Measurements from ENCODE around the gene PARM1.

The PARM1 gene

GRCh38 chr4:74942918-74943253, 10.0 kb downstream of the PARM1 start:
- DNase-seq, result no peak

GRCh38 chr4:74944354-74944793, 11.5 kb downstream of the PARM1 start:
- peak; percentile 72 for DNase-seq

- DNase-seq, result no peak
Observed at GRCh38 chr4:74946196-74946595, 13.3 kb downstream of the PARM1 start.

DNA sequence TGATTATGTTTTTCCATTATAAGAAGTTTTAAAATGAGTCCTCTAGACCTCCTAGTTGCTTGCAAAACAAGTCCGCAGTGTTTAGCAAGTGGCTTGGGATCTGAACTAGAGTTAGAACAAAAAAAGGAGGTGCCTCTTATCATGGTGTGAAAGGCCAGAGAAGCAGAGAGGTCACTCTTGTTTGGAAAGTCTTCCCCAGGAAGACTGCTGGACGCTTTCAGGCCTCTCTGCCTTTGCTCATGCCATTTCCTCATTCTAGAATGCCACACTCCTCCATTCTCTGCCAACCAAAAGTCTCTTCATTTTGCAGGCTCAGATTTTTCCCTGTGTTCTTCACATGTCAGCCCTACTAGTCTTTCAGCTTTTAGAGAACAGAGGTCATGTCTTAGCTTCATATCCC, 14.9 kb downstream of the PARM1 start:
- DNase-seq, result no peak

GRCh38 chr4:74948236-74948635, 15.3 kb downstream of the PARM1 start:
- DNase-seq, result no peak

DNA sequence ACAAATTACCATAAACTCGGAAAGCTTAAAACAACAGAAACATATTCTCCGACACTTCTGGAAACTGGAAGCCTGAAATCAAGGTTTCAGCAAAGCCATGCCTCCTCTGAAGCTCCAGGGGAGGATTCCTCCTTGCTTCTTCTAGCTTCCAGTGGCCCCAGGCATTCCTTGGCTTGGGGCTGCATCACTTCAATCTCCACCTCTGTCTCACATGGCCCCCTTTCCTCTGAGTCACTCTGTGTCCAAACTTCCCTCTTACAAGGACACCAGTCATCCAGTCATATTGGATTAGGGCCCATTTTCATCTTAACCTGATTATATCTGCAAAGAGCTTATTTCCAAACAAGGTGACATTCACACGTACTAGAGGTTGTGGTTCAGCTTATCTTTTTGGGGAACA, 17.3 kb downstream of the PARM1 start:
- DNase-seq, result no peak

- no peak for DNase-seq
Observed at GRCh38 chr4:74950882-74951281, 18.0 kb downstream of the PARM1 start.

GRCh38 chr4:74953647-74954046, 20.7 kb downstream of the PARM1 start:
- no peak for DNase-seq

- no peak for DNase-seq
Observed at GRCh38 chr4:74958881-74959280, 26.0 kb downstream of the PARM1 start.

DNA sequence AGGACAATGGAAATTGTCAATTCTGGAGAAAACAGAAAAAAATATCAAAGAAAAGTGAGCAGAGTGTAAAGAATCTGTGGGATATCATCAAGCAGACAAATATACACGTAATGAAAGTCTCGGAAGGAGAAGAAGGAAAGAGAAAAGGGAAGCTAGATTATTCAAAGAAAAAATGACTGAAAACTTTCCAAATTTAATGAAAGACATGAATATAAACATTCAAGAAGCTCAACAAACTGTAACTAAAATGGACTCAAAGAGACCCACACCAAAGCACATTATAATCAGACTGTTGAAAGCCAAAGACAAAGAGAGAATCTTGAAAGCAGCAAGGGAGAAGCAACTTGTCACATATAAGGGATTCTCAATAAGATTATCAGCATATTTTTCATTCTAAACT, 28.3 kb downstream of the PARM1 start:
- no peak for DNase-seq

DNA sequence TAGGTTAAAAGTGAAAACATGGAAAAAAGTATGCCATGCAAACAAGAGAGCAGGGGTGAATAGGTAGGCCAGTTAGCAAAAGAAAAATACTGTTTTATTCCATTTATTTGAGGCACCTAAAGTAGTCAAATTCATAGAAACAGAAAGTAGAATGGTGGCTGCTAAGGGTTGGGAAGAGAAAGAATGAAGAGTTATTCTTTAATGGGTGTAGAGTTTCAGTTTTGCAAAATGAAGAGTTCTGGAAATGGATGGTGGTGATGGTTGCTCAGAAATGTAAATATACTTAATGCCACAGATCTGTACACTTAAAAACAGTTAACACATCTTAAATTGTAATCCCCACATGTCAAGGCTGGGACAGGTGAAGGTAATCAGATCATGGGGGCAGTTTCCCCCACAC, 29.7 kb downstream of the PARM1 start:
- DNase-seq, result no peak

DNA sequence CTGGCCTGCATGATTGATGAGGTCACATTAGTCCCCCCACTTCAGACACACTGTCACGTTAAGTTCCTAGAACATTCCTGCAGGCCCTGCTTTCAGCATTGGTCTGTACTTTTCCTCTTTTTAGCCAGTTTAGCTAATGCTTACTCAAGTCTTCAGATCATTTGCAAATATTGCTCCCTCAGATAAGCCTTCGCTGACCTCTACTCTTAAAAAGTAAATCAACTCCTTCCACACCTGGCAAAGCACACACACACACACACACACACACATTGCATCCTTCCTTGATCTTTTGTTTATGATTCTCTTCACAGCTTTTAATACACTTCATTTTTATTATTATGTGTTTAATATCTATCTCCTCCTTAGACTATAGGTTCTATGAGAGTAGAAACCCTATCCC, 31.4 kb downstream of the PARM1 start:
- DNase-seq, result no peak

- DNase-seq, result no peak
Observed at GRCh38 chr4:74967324-74967723, 34.4 kb downstream of the PARM1 start.

DNA sequence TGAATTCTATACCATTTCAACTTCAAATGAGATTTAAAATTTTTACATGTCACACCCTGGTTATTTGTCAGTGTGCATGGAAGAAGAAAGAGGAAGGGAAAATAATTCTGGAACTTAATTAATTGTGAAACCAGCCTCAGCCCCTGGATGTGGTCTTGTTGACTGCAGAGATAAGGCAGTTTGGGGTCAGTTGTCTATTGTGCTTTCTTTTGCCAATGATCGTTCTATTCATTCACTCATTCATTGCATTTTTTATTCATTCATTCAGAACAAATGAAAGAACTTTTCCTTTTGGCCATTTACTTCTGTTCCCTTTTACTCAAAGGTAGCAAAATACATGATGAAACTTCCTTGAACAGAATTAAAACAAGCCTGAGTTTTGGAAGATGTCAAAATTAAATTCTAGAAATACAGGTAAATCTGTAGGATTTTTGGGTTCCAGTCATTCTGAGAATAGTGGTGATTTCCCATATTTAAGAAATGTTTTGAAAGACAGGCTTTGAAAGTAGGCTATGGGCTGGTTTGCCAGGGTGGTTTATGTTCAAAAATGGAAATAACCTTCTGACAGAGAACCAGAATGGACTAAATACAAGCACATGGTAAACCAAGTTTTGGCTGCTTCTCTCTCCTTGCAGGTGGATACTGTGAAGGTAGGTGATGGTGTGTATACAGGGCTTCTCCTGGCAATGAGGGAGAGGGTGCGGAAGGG, 35.7 kb downstream of the PARM1 start:
- no peak for DNase-seq

DNA sequence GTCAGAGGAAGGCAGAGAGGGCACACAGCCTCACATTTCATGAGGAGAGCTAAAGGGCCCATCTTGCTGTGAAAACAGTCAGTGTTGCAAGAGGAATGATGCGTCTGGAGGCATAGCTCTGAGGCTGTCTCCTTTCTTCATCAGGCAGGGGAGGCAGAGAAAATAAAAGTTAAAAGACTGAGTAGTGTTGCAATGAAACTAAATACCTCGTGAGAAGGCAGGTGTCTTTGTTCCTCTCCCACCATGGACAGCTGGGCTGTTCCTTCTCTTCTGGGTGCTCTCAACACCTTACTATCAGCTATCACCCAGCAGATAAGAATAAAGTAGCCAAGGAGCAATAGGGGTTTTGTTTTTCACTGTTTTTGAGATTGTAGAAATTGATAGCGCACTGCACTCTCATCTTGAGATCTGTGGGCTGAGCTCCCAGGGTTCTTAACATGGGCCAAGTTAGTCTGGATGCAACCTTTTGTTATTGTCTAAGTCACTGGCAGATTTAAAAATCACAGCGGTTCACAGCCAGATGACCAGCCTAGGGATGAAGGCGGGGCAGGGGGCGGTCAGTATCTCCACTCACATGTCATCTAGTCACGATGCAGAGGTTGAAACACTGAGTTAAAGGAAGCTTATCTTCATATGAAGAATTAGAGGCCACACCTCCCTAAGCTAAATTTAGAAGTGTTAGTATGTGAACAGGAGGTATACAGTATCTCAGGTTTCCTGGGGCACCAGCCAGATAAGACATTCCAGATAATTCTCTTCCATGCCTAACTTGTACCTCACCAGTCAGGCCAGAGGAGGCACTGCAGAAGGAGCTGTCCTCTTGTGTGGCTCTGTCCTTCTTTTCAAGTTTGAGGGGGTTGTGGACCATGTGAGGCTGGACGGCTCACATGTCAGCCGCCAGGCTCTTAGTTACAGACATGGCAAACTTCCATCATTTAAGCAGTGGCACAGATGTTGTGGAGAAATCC, 36.9 kb downstream of the PARM1 start:
- DNase-seq, result no peak

- DNase-seq, result no peak
Observed at GRCh38 chr4:74970577-74970976, 37.7 kb downstream of the PARM1 start.

DNA sequence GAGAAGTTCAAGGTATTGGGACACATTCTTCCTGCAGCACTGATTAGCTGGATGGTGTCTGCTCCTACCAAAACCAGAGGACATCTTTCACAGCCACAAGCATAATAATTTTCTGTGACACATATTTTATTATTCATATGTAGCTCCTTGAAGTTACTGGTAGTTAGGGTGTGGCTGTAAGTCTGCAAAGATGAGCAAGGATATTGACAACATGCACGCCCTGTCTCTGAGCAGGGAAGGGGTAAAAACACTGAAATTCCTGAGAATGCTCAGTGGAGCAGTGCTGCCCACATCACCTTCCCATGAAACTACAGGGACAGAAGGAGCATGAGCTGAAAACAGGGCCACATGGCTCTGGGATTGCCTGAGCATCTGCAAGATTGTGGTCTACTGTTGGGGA, 38.9 kb downstream of the PARM1 start:
- DNase-seq, result no peak

DNA sequence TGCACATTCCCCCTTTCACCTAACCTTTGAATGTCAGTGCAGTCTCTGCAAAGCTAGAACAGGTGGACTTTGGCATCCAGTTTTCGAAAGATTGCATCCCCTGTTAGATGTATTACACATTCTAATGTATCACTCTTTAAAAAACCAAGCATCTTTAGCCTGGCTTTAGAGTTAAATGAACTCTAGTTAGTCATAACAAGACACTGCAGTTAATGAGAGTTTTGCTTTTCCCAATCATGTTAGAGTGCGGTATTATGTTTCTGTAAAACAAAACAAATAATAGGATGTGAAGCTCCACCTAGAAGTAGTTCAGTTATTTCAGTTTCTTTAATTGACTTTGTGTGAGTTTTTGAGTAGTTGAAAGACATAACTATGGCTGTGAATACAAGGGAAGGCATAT, 42.2 kb downstream of the PARM1 start:
- DNase-seq, result no peak

DNA sequence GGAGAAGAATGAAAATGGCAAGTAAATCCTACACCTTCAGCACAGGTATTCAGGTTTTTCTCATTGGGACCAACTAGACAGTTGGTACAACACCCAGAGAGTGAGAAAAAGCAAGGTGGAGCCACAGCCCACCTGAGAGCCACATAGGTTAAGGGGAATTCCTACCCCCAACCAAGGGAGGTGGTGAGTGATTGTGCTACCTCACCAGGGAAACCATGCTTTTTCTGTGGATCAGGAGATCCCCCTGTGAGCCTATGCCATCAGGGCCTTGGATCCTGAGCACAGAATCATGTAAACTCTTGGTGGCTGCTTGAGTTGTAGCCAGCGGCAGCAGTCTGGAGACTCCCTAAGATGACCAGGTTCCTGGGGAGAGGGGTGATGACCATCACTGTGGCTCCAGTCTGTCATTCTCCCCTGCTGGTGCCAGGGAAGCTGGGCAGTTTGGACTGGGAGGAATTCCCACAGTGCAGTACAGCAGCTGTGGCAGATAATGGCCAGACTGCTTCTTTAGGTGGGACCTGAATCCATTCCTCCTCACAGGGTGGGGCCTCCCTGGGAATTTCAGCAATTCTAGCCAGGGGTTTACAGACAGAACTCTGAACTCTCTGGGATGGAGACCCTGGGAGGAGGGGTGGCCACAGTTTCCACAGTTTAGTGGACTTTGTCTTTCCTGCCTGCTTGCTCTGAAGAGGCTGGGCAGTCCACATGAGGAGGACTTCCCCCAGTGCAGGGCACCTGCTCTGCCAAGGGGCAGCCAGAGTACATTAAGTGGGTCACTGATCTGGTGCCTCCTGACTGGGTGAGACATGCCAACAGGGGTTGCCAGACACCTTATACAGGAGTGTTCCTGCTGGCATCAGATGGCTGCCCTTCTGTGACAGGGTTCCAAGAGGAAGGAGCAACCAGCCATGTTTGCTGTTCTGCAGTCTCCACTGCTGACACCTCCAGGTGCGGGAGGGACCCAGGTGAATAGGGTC, 43.2 kb downstream of the PARM1 start:
- no peak for DNase-seq

GRCh38 chr4:74982546-74983252, 49.8 kb downstream of the PARM1 start:
- no peak for DNase-seq

GRCh38 chr4:74983253-74983635, 50.3 kb downstream of the PARM1 start:
- DNase-seq, result no peak

DNA sequence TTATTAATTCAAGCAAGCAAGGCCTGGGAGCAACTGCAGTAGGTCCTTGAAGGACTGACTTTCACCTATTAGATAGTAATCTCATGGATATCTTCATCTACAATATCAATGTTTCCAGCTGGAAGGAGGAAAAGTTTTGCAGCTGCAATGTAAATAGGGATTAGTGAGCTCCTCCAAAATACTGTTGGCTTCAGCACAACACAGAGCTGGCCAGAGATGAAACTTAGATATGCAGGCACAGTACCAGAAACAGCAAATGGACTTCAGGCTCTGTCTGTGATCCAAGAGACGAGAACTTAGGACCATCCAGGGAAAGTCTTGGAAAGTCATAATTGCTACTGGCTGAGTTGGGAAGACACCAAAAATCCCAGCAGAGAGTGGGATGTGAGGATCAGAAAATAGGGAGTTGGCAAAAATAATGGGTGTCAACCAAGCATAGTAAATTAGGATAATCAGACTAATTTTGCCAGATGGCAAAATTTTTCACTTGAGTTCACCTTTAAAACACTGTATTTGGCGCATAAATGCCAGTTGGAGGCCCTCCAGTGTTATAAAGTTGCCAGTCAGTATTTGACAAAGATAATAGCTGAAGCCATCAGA, 57.5 kb downstream of the PARM1 start:
- DNase-seq, result no peak
